HuH-7.5 (cell line): ENCODE measurements around the gene PSMC4.
"Not testable (repeated sequence)": the region's sequence is repeated elsewhere in the genome, so short reads cannot be mapped to it uniquely, and the experiment has no call there.

Experiments used
- DNase-seq: peaks from one replicate; pipeline ENCODE4 v3.0.0; 2011; ENCODE audit warnings: low spot score

The PSMC4 gene

DNA sequence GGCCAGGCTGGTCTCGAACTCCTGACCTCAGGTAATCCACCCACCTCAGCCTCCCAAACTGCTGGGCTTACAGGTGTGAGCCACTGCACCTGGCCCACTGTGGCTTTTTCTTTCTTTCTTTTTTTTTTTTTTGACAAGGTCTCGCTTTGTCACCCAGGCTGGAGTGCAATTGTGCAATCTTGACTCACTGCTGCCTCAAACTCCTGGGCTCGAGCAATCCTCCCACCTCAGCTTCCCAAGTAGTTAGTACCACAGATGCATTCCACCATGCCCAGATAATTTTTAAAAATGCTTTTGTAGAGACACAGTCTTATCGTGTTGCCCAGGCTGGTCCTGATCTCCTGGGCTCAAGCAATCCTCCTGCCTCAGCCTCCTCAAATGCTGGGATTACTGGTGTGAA lies 24.4 kb upstream of the PSMC4 start:
- no peak for DNase-seq

DNA sequence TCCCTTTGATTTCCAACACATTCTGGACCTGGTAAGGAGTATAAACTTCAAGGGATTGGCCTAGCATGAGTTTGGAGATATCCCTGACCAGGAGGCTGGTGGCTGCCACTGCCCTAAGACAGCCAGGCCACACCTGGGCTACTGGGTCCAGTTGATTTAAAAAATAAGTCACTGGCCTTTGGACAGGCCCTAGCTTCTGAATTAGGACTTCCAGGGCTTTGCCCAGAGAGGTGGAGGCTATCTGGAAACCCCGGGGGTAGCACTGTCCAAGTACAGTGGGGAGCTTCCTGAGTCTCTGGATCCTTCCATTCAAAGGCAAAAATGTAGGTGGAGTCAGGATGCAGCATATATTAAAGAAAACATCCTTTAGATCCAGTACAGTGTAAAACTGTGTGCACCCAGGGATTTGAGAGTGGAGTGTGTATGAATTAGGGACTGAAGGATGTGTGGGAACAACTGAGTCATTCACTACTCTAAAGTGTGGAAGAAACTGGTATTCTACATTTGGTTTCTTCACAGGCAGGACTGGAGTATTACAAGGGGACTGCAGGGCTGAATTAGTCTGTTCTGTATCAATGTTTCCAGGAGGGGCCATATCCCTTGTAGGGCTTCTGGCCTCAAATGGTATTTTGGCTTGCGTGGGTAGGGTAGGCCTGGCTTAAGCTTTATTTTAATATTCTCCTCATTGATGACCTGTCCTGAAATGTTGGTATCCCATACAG lies 21.8 kb upstream of the PSMC4 start:
- no peak for DNase-seq

DNA sequence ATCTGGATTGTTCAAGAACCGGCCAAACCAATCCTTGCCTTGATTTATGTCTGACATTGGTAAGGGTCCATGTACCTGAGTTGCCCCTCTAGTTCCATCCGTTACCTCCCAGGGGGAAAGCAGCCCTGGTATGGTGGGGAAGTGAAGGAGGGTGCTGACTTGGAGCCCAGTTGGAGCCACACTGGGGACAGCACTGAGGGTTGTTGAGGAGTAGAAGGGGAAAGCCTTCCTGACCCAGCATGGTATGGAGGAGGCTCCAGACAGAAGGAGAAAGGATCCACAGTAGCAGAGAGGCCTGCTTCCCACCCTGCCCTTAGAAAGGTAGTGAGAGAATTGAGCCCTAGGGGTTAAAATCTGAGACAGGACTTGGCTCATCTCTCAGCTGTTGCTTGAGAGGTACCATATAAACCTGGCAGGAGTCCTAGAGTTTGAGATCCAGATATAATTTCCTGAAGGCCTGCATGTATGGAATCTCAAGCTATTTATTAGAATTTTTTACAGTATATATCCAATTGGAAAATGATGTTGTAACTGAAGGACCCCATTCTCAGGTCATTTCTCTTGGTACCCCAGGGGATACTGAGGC lies 19.8 kb upstream of the PSMC4 start:
- DNase-seq: no peak

DNA sequence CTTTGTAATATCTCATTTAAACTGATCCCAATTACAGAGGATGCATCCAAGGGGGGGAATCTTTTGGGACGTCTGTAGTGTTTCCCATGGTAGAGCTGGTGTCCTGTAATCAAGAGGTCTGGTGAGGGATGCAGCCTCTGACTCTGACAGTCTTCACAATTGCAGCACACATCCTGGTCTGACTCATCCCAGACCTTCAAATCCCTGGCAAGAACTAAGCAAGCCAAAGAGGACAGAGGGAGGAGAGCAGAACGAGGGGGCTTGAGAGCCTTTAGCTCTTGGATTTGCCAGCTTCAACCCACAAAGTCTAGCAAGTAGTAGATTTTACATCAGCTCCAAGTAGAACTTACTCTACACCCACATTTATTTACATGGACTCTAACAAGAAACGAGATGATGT lies 19.3 kb upstream of the PSMC4 start:
- DNase-seq: no peak

GRCh38 chr19:39953915-39954314 lies 17.1 kb upstream of the PSMC4 start:
- no peak for DNase-seq

GRCh38 chr19:39957886-39958285 lies 13.1 kb upstream of the PSMC4 start:
- DNase-seq: not testable (repeated sequence)

DNA sequence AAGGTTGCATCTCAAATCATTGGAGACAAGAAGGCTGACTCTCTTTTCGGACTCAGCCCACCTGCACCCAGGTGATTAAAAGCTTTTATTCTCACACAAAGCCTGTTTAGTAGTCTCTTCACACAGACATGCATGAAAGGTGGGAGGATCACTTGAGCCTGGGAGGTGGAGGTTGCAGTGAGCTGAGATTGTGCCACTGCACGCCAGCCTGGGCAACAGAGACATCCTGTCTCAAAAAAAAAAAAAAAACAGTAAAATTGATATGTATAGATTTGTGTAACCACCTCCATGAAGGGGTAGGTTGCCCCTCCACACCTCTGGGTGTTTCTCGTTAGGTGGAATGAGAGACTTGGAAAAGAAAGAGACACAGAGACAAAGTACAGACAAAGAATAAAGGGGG lies 12.0 kb upstream of the PSMC4 start:
- not testable (repeated sequence) for DNase-seq

GRCh38 chr19:39959407-39959806 lies 11.6 kb upstream of the PSMC4 start:
- DNase-seq: not testable (repeated sequence)

DNA sequence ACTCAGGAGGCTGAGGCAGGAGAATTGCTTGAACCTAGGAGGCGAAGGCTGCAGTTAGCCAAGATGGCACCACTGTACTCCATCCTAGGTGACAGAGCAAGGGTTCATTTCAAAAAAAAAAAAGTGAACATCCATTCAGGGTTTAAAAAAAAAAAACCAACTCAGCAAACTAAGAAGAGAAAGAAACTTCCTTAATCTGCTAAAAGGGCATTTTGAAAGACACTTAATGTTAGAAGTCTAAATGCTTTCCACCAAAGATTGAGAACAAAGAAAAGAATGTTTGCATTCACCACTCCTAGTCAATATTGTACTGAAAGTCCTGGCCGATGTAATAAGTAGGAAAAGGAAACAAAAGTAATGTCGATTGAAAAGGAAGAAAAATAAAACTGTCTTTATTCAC lies 7.1 kb upstream of the PSMC4 start:
- DNase-seq: no peak

DNA sequence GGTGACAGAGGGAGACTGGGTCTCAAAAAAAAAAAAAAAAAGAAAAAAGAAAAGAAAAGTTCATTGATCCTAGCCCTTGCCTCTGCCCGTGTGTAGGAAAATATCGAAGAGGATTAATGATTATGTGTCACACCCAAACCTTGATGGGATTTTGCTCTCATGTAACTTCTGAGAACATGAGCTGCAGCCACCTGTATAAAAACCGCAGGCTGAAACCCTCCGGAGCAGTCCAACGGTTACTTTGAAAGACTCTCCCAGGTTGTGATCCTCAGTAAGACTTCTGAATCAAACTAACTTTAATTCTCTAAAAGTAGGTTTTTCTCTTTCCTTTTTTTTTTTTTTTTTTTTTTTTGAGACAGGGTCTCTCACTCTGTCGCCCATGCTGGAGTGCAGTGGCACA lies 4.3 kb upstream of the PSMC4 start:
- DNase-seq: no peak

DNA sequence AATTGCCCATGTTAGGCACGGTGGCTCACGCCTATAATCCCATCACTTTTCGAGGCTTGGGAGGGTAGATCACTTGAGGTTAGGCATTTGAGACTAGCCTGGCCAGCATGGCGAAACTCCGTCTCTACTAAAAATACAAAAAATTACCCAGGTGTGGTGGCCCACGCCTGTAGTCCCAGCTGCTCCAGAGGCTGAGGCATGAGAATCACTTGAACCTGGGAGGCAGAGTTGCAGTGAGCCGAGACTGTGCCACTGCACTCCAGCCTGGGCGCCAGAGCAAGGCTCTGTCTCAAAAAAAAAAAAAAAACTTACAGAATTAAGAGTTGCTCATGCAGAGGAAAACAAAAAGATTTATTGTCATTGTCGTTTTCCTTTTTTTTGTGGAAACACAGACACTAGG lies 3.4 kb upstream of the PSMC4 start:
- no peak for DNase-seq

GRCh38 chr19:39968789-39969188 lies 2.2 kb upstream of the PSMC4 start:
- DNase-seq: no peak

DNA sequence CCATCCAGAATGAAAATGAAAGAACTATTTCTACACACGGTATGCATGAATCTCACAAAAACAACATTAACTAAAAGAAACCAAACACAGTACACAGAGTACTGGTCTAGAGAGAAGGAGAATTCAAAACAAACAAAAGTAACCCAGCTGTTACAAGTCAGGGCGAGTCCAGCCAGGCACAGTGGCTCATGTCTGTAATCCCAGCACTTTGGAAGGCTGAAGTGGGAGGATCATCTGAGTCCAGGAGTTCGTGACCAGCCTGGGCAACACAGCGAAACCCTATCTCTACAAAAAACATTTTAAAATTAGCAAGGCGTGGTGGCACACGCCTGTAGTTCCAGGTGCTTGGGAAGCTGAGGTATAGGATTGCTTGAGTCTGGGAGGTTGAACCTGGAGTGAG lies 1.7 kb upstream of the PSMC4 start:
- no peak for DNase-seq

DNA sequence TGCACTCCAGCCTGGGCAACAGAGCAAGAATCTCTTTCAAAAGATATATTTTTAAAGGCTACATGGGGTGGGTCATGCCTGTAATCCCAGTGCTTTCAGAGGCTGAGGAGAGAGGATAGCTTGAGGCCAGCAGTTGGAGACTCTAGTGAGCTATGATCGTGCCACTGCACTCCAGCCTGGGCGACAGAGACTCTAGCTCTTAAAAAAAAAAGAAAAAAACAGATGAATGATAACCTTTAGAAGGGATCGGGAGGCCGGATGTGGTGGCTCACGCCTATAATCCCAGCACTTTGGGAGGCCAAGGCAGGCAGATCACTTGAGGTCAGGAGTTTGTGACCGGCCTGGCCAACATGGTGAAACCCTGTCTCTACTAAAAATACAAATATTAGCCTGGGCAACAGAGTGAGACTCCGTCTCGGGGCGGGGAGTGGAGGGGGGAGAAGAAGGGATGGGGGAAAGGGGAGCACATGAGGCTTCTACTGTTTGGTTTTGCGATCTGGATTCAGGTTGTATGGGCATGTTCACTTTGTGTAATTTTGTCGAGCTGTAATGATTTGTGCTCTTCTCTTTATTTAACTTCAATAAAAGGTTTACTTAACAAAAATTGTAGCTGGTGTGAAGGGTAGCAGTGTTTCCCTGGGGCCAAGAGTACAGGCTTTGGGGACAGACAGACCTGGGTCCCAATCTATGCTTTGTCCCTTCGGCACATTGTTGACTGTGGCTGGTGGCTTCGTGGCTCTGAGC lies 1.1 kb upstream of the PSMC4 start:
- no peak for DNase-seq

- DNase-seq: no peak
Observed at GRCh38 chr19:39970425-39970674, 615 bp upstream of the PSMC4 start.

- DNase-seq: no peak
Observed at GRCh38 chr19:39971380-39972035, 543 bp downstream of the PSMC4 start.

DNA sequence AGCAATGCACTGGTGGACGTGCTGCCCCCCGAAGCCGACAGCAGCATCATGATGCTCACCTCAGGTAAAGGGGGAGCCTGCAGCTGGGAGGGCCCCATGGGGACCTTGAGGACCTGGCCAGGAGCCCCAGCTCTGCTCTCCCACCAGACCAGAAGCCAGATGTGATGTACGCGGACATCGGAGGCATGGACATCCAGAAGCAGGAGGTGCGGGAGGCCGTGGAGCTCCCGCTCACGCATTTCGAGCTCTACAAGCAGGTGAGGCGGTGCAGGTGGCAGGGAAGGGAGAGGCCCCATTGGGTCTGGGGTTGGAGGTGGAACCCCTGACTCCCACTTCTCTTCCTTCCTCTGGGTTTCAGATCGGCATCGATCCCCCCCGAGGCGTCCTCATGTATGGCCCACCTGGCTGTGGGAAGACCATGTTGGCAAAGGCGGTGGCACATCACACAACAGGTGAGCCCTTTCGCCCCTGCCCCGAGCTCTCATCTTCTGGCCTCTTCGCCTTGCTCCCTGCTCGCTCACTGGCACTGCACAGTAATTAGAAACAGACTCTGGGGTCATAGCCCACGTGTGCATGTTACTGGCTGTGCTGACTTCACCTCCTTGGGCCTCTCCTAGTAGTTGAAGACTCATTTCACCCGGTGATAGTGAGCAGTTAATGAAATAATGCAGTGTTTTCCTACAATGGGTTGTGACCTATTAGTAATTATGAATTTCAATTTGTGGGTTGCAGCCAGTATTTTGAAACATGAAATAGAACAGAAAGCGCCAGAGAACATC lies 3.6 kb downstream of the PSMC4 start:
- no peak for DNase-seq

GRCh38 chr19:39982883-39983282 lies 11.9 kb downstream of the PSMC4 start:
- DNase-seq: no peak

GRCh38 chr19:39983695-39984300 lies 12.8 kb downstream of the PSMC4 start:
- DNase-seq: no peak

- DNase-seq: no peak
Observed at GRCh38 chr19:39986643-39987042, 15.7 kb downstream of the PSMC4 start.

DNA sequence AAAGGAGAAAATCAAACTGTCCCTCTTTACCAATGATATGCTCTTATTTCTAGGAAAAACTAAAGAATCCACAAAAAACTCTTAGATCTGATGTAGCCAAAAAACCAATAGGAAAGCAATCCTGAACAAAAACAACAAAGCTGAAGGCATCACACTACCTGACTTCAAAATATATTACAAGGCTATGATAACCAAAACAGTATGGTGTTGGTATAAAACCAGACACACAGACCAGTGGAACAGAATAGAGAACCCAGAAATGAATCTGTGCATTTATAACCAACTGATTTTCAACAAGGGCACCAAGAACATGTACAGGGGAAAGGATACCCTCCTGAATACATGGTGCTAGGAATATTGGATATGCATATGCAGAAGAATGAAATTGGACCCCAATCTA lies 16.2 kb downstream of the PSMC4 start:
- DNase-seq: no peak

DNA sequence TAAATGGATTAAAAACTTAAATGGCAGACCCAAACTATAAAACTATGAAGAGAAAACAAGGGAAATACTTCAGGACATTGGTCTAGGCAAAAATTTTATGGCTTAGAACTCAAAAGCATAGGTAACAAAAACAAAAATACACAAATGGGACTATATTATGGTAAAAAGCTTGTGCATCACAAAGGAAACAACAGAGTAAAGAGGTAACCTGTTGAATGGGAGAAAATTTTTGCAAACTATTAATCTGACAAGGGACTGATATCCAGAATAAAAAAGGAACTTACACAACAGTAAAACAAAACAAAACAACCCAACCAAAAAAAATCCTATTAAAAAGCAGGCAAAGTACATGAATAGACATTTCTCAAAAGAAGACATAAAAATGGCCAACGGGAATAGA lies 16.6 kb downstream of the PSMC4 start:
- DNase-seq: no peak
